ENCODE measurements around the gene RRP1B. TPM values are rescaled to one million over a fixed set of nuclear protein-coding genes. Genes with fewer than 3 reads are reported as not detected.

The RRP1B gene
- total and polyA plus RNA-seq, 2 experiments from 2014 or later: 13.6 to 15.0 TPM

DNA sequence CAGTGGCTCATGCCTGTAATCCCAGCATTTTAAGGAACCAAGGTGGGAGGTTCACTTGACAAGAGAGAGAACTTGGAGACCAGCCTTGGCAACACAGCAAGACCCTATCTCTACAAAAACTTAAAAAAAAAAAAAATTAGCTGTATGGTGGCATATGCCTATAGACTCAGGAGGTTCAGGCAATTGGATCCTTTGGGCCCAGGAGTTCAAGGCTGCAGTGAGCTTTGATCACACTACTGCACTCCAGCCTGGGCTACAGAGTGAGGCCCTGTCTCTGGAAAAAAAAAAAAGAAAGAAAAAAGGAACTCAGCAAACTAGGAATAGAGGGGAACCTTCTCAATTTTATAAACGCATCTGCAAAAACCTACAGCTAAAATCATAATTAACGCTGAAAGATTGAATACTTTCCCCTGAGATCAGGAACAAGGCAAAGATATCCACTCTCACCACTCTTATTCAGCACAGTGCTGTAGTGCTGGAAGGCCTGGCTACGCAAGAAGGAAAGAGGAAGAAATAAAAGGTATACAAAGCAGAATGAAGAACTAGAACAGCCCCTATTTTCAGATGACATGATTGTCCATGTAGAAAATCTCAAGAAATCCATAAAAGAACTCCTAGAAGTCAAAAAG is 21.7 kb upstream of the RRP1B start:
- DNase-seq: no peak
- Histone ChIP-seq H2AFZ (no peak overlapping the region), H3F3A (ENCODE audit: insufficient read depth) (peaks cover 18% of the 10 kb centered on the region), H3K9me2 (ENCODE audit: insufficient read depth) (no peaks in the 10 kb centered on the region), H3K4me1 (ENCODE audit: insufficient read depth) (peaks cover 6% of the 10 kb centered on the region), H3K27me3 (replicated peaks; ENCODE audit: insufficient read depth) (no peaks in the 10 kb centered on the region), H3K9me3 (ENCODE audit: low read depth) (no peaks in the 10 kb centered on the region), H3K4me2 (ENCODE audit: unreplicated experiment) (no peak overlapping the region), H3K79me2 (ENCODE audit: insufficient read depth) (no peaks in the 10 kb centered on the region), H3K36me3 (ENCODE audit: low read depth) (no peaks in the 10 kb centered on the region), H3K9ac (no peak overlapping the region), H3K27ac (no peak overlapping the region), H3K4me3 (no peak overlapping the region), H4K20me1 (ENCODE audit: insufficient read depth) (no peaks in the 10 kb centered on the region)
- 96 to 98% methylated on average over 3 of the region's 3 CpGs for WGBS, 2 experiments (ENCODE audit: low coverage in 1 of 2, low lambda C conversion rate in 2 of 2, missing lambda C conversion rate in 2 of 2)
- in situ Hi-C loops (cut with MboI): no loop called here
- TF ChIP-seq EZH2 (IDR thresholded peaks at IDR 0.05; ENCODE audit: insufficient read depth, poor library complexity, severe bottlenecking) (no peak), EZH2phosphoT487 (IDR thresholded peaks at IDR 0.05; ENCODE audit: insufficient read depth, low read depth) (no peak)

DNA sequence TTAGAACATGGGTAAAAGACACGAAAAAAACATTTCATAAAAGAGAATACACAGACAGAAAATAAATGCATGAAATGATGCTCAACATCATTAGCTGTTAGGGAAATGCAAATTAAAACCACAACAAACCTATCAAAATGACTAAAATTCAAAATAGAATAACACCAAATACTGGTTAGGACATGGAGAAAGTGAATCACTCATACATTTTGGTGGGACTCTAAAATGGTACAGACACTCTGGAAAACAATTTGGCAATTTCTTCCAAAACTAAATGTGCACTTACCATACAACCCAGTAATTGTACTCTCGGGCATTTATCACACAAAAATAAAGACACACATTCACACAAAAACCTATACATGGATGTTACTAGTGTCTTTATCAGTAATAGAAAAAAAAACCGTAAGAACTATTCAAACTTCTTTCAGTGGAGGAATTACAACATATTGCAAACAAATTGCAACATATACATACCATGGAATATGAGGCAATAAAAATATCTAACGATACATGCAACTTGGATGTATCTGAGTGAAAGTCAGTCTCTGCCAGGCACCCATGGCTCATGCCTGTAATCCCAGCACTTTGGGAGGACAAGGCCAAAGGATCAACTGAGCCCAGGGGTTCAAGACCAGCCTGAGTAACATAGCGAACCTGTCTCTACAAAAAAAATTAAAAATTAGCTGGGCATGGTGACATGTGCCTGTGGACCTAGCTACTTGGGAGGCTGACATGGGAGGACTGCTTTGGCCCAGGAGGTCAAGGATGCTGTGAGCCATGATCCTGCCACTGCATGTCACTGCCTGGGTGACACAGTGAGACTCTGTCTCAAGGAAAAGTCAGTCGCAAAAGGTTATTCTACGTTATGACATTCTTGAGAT is 19.6 kb upstream of the RRP1B start:
- in situ Hi-C loops (cut with MboI): loop anchor here (10.0 kb wide), 1 partner anchor 325 kb away; no protein-coding TSS in a partner anchor
- H3K9me2 ChIP-seq (ENCODE audit: insufficient read depth): no peaks in the 10 kb centered on the region
- peak overlapping the region; percentile 70 for H3K27ac ChIP-seq
- no peaks in the 10 kb centered on the region for H3K27me3 ChIP-seq (replicated peaks; ENCODE audit: insufficient read depth)
- no peak overlapping the region for H2AFZ ChIP-seq
- peak; percentile 81 for DNase-seq
- peaks cover 12% of the 10 kb centered on the region for H3K4me1 ChIP-seq (ENCODE audit: insufficient read depth)
- H3K4me3 ChIP-seq: no peak overlapping the region
- no peaks in the 10 kb centered on the region for H3K9me3 ChIP-seq (ENCODE audit: low read depth)
- WGBS, 2 experiments (ENCODE audit: low coverage in 1 of 2, low lambda C conversion rate in 2 of 2, missing lambda C conversion rate in 2 of 2): 74 to 76% methylated on average over 7 of the region's 7 CpGs
- H3K9ac ChIP-seq: no peak overlapping the region
- no peaks in the 10 kb centered on the region for H4K20me1 ChIP-seq (ENCODE audit: insufficient read depth)
- TF ChIP-seq EZH2 (IDR thresholded peaks at IDR 0.05; ENCODE audit: insufficient read depth, poor library complexity, severe bottlenecking) (no peak), EZH2phosphoT487 (IDR thresholded peaks at IDR 0.05; ENCODE audit: insufficient read depth, low read depth) (no peak)
- no peak overlapping the region for H3K4me2 ChIP-seq (ENCODE audit: unreplicated experiment)
- peaks cover 18% of the 10 kb centered on the region for H3F3A ChIP-seq (ENCODE audit: insufficient read depth)
- no peaks in the 10 kb centered on the region for H3K36me3 ChIP-seq (ENCODE audit: low read depth)
- H3K79me2 ChIP-seq (ENCODE audit: insufficient read depth): no peaks in the 10 kb centered on the region

DNA sequence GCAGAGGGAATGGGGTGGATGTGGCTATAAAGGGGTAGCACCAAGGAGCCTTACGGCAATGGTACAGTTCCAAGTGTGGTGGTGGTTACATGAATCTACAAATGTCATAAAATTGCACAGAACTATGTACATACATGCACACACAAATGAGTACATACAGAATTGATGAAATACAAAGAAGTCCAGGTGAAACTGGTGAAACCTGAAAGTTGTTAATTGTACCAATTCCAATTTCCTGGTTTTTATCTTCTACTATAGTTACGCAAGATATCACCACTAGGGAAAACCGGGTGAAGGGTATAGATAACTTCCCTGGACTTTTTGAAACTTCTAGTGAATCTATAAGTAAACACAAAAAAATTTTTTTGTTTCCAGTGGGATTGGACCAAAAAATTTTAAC is 19.0 kb upstream of the RRP1B start:
- Histone ChIP-seq H3K27ac (peak overlapping the region; percentile 70), H2AFZ (no peak overlapping the region), H3F3A (ENCODE audit: insufficient read depth) (peaks cover 24% of the 10 kb centered on the region), H3K36me3 (ENCODE audit: low read depth) (no peaks in the 10 kb centered on the region), H3K9me3 (ENCODE audit: low read depth) (no peaks in the 10 kb centered on the region), H3K27me3 (replicated peaks; ENCODE audit: insufficient read depth) (no peaks in the 10 kb centered on the region), H4K20me1 (ENCODE audit: insufficient read depth) (no peaks in the 10 kb centered on the region), H3K79me2 (ENCODE audit: insufficient read depth) (no peaks in the 10 kb centered on the region), H3K4me3 (no peak overlapping the region), H3K9ac (no peak overlapping the region), H3K4me1 (ENCODE audit: insufficient read depth) (peaks cover 19% of the 10 kb centered on the region), H3K4me2 (ENCODE audit: unreplicated experiment) (no peak overlapping the region), H3K9me2 (ENCODE audit: insufficient read depth) (no peaks in the 10 kb centered on the region)
- DNase-seq: no peak
- no peak for TF ChIP-seq EZH2 (IDR thresholded peaks at IDR 0.05; ENCODE audit: insufficient read depth, poor library complexity, severe bottlenecking)
- in situ Hi-C loops (cut with MboI): loop anchor here (10.0 kb wide), 1 partner anchor 326 kb away; no protein-coding TSS in a partner anchor
- WGBS, 2 experiments (ENCODE audit: low coverage in 1 of 2, low lambda C conversion rate in 2 of 2, missing lambda C conversion rate in 2 of 2): 73 to 82% methylated on average over 3 of the region's 3 CpGs

DNA sequence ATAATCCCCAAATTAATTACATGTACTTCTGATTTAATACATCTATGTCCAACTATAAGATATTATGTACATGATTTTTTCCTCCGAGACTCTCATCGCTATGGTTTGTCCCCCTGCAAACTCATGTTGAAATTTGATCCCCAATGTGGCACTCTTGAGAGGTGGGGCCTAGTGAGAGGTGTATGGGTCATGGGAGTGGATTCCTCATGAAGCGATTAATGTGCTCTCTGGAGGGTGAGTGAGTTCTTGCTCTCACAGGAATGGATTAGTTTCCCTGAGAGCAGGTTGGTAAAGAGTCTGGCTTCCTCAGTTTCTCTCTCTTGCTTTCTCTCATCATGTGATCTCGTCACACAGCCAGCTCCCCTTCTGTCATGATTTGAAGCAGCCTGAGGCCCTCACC is 16.2 kb upstream of the RRP1B start:
- H3K9me2 ChIP-seq (ENCODE audit: insufficient read depth): no peaks in the 10 kb centered on the region
- H3K4me3 ChIP-seq: no peak overlapping the region
- H3K9ac ChIP-seq: no peak overlapping the region
- no peak for TF ChIP-seq EZH2 (IDR thresholded peaks at IDR 0.05; ENCODE audit: insufficient read depth, poor library complexity, severe bottlenecking)
- no peak for TF ChIP-seq EZH2phosphoT487 (IDR thresholded peaks at IDR 0.05; ENCODE audit: insufficient read depth, low read depth)
- no peaks in the 10 kb centered on the region for H3K79me2 ChIP-seq (ENCODE audit: insufficient read depth)
- H3K4me2 ChIP-seq (ENCODE audit: unreplicated experiment): no peak overlapping the region
- DNase-seq: no peak
- H3K9me3 ChIP-seq (ENCODE audit: low read depth): no peaks in the 10 kb centered on the region
- H2AFZ ChIP-seq: no peak overlapping the region
- H3F3A ChIP-seq (ENCODE audit: insufficient read depth): peaks cover 33% of the 10 kb centered on the region
- H3K36me3 ChIP-seq (ENCODE audit: low read depth): no peaks in the 10 kb centered on the region
- H4K20me1 ChIP-seq (ENCODE audit: insufficient read depth): no peaks in the 10 kb centered on the region
- no peak overlapping the region for H3K27ac ChIP-seq
- peaks cover 28% of the 10 kb centered on the region for H3K4me1 ChIP-seq (ENCODE audit: insufficient read depth)
- in situ Hi-C loops (cut with MboI): loop anchor here (10.0 kb wide), 1 partner anchor 328 kb away; no protein-coding TSS in a partner anchor
- no peaks in the 10 kb centered on the region for H3K27me3 ChIP-seq (replicated peaks; ENCODE audit: insufficient read depth)
- 95 to 96% methylated on average over 4 of the region's 4 CpGs for WGBS, 2 experiments (ENCODE audit: low coverage in 1 of 2, low lambda C conversion rate in 2 of 2, missing lambda C conversion rate in 2 of 2)
